GM10266 (cell line): Measurements from ENCODE around the gene CTNNA3.

Experiments used
- DNase-seq: peaks from one replicate; pipeline ENCODE4 v3.0.0; 2012; ENCODE audit errors: extremely low spot score
- TF ChIP-seq, protein P1 (sequence below): IDR thresholded peaks from 2 replicates; pipeline ENCODE4 v1.5.1; 2012; ENCODE audit warnings: mild to moderate bottlenecking, low read depth; ENCODE audit not compliant: control insufficient read depth, insufficient read depth; ENCODE audit errors: missing control alignments

Gene CTNNA3

DNA sequence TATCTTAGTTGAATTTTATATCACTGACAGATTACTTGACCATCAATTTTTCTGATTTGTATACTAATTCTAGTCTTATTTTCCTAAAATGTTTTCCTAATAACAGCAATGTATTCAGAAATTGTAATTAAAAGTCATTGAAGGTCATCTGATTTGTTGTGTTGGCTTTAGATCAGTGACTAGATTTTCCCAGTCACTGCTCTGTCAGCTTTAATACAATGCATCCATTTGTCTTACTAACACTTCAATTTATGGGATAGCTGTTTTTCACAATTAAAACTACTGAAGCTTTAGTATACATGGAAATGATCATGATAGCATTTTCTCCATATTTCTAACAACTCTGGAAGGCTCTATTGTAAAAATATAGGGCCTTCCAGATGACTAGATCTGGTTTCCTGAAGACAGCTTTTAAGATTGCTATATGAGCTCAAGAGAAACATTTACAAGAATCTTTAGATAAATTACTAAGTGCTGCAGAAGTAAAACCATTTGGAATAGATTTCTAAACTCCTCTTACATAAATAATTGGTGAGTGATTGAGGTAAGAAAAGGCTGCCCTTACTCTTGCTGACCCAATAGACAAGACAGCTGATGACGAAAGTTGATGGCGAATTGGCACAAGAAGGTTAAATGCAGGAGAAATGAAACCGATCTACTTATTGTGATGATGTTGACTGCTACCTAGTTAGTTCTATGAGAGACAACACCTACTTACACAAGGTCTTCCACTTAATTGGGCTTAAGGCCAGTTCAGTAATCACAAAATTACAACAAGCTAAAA lies 696.0 kb downstream of the CTNNA3 start:
- TF ChIP-seq, protein P1, sequence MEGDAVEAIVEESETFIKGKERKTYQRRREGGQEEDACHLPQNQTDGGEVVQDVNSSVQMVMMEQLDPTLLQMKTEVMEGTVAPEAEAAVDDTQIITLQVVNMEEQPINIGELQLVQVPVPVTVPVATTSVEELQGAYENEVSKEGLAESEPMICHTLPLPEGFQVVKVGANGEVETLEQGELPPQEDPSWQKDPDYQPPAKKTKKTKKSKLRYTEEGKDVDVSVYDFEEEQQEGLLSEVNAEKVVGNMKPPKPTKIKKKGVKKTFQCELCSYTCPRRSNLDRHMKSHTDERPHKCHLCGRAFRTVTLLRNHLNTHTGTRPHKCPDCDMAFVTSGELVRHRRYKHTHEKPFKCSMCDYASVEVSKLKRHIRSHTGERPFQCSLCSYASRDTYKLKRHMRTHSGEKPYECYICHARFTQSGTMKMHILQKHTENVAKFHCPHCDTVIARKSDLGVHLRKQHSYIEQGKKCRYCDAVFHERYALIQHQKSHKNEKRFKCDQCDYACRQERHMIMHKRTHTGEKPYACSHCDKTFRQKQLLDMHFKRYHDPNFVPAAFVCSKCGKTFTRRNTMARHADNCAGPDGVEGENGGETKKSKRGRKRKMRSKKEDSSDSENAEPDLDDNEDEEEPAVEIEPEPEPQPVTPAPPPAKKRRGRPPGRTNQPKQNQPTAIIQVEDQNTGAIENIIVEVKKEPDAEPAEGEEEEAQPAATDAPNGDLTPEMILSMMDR, result no peak
- no peak for DNase-seq

DNA sequence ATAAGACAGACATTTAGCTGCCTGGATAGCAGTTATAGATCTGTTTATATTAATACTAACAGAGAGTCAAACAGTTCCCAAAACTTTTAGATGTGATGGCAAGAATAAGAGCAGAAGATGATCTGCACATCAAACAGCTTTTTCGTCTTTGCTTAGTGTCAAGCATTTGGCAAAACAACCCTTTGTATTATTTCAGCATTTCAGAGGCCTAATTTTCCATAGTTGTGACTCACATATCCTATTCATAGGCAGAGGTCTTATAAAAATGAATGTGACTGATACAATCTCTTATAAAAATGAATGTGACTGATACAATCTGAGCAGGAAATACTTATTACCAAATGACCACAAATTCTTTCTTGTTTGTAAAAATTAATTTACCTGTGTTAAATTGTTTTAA lies 699.0 kb downstream of the CTNNA3 start:
- DNase-seq, result no peak
- TF ChIP-seq, protein P1, result no peak

DNA sequence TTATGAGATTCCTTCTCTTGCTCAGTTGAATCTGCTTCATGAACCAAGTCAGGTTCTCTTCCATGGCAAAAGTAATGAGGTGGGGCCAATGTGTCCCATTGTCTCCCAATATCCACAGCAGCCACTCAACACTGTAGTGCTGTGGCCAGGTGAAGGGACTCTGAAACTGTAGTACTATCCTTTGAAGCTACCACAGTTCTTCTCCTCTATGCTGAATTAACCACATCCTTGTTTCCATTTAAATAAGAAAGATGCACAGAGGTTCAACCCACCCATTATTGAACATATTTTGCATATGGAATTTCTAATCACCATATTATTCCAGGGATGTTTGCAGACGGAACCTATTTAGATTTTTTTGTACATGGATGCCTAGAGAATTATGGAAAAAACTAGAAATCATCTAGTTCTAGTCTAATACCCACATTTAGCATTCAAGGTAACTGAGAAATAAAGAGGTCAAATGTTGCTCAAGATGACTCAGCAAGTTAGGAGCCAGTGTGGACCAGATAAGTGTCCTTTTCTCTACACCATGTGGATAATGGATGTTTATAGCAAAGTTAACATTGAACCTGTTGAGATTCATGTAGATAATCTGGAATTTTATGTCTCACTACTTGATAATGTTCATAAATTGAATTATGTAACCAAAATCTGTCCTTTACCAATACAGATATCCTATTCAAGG lies 705.7 kb downstream of the CTNNA3 start:
- TF ChIP-seq, protein P1, result no peak

DNA sequence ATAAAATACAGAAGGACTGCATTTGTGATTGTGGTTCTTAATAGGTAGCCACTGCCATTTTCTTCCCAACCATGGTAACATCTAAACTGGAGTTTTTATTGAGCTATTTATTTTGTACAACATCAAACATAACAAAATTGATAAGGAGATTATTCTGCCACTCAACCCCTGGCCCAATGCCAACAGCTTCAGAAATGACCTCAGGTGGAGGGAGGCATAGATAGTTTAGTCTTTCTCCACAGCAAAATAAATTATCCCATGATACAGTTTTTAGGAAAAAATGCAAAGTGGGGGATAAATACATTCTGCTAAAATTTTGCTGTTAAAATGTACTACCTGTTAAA lies 712.5 kb downstream of the CTNNA3 start:
- DNase-seq, result no peak
- TF ChIP-seq, protein P1, result no peak

More for the DNA sequence above, 705.7 kb downstream of the CTNNA3 start:
- DNase-seq, result no peak

DNA sequence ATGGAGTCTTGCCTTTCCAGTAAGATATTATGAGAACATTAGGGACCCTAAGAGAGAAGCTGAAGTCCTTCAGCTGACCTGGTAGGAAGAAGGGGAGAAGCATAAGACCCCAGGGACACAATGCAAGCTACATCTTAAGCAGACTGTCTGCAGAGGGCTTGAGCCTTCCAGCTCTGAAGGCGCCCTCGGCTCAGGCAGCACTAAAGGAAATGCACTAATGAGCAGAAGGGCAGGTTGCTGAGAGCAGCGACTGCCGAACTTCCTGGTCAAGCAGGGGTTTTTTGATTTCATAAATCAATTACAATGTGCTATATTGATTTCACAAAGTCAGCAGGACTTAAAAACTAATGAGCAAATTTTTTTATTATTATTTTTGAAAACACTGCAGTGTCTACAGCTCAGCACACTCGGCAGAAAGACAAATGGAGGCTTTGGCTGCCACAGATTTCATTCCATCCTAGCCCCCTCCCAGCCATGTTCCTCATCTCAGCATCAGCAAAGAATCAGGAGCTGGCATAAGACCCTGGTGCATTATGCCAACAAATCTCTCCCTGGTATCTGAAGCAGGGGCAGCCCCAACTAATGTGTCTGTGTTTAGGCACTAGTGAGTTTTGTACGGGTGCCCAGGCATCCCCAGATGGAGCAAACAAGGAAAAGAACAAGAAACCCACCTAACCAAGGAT lies 713.1 kb downstream of the CTNNA3 start:
- DNase-seq, result no peak

DNA sequence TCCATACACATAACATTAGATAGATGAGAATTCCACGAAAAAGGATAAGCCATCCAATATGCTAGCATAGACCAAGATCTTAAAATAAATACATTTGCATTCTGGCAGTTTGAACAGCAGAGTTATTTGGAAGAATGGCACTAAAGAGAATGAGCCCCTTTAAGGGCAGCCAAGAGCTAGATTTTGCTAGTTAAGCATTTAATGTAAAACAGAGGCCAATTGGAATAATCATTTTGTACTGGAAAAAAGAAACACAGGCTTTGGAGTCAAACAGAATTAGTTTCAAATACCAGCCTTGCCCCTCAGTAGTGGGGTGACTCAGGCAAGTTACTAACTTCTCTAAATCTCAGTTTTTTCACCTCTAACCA lies 714.0 kb downstream of the CTNNA3 start:
- DNase-seq, result no peak
- TF ChIP-seq, protein P1, result no peak

More for the DNA sequence above, 713.1 kb downstream of the CTNNA3 start:
- TF ChIP-seq, protein P1, result no peak

DNA sequence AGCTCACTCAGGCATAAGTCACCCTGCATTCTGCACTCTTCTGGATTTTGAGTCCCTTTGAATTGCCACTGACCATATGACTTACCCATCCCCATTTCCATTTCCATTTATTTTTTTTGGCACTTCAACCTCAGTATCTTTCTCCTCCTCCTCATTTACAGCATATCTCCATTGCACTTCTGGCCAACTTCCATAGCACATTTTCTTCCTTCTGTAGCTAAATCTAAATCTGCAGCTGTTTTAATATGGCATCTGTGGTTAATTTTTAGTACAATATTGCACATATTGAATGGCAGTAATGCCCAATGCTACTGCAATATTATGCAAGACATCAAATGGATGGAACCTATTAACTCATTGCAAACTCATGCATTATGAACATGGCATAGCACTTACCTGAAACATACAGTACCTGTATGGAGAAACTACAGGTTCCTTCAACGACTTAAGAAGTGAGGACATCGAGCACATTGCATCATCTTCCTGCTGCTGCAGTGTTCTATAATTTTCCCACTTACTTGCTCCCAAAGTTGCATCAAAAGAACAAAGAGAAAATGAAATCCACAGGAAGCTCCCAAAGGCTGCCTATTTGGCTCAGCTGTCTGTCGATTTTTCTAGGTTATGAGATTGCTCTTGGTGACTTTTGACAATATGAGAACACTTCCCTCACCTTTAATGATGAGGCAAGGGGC lies 714.5 kb downstream of the CTNNA3 start:
- no peak for DNase-seq
- TF ChIP-seq, protein P1, result no peak
